ENCODE measurements around the gene CRISPLD2.

DNA sequence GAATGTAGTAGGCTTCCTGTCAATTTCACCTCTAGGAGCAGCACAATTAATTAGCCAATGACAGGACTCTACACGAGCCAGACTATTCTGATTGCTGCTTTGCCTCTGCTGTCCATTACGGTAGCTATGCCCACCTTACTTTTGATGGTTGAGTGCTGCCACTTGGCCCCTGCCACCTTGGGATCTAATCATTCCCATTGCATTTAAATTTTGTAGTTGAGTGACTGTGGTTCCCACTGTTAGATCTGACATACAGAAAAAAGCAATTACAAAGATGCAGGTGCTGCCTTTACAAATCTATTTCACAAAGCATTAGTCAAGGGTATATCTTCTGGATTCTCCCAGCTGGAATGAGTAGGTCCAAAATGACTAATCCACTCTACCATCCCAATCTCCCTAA, 39.9 kb downstream of the CRISPLD2 start:
- no peak for TF ChIP-seq GATA2 (IDR thresholded peaks at IDR 0.05; ENCODE audit: low read depth, low read length)
- TF ChIP-seq GATA3 (IDR thresholded peaks at IDR 0.05; ENCODE audit: low read depth, low read length) = no peak
